Heart right ventricle (tissue), 16 donors: Measurements from ENCODE around the gene OSBPL1A. TPM values are rescaled to one million over a fixed set of nuclear protein-coding genes. Genes with fewer than 3 reads are reported as not detected.

Experiments
- ATAC-seq, 8 donors: fragments of 200-7000 bp; cut with Tn5 transposase; one replicate each; pipeline ENCODE4 v1.9.1; 2020; ENCODE audit warnings: mild to moderate bottlenecking in 8 of 8, moderate library complexity in 8 of 8, moderate number of reproducible peaks in 1 of 8
- DNase-seq, 2 donors: peaks; one replicate each; pipeline ENCODE4 v3.0.0-alpha.2; 2020
- H3K27ac ChIP-seq, 10 donors: fragments of 200-600 bp; sonication (generic) in 2 of 10; one replicate each; pipeline versions ENCODE4 v1.5.0 to v1.8.0; 2020 to 2022; ENCODE audit warnings: mild to moderate bottlenecking in 3 of 10
- H3K27me3 ChIP-seq, 7 donors: fragments of 200-600 bp; one replicate each; pipeline ENCODE4 v1.8.0; 2021 to 2022; ENCODE audit warnings: mild to moderate bottlenecking in 2 of 7
- H3K36me3 ChIP-seq, 9 donors: fragments of 200-600 bp; sonication (generic) in 1 of 9; one replicate each; pipeline versions ENCODE4 v1.5.0 to v1.8.0; 2020 to 2022; ENCODE audit warnings: mild to moderate bottlenecking in 2 of 9
- H3K4me1 ChIP-seq, 9 donors: fragments of 200-600 bp; sonication (generic) in 1 of 9; one replicate each; pipeline versions ENCODE4 v1.5.0 to v1.8.0; 2020 to 2022; ENCODE audit warnings: mild to moderate bottlenecking in 4 of 9
- H3K4me3 ChIP-seq, 10 donors: fragments of 200-600 bp; sonication (generic) in 2 of 10; one replicate each; pipeline versions ENCODE4 v1.5.0 to v1.8.0; 2020 to 2022; ENCODE audit warnings: mild to moderate bottlenecking in 7 of 10, moderate library complexity in 2 of 10
- H3K9me3 ChIP-seq, 11 donors: fragments of 200-600 bp in 10 of 11; sonication (generic) in 2 of 11; one replicate each; pipeline versions ENCODE4 v1.5.0 to v1.8.0; 2013 to 2022; ENCODE audit warnings: mild to moderate bottlenecking in 2 of 11, control low read depth in 1 of 11, moderate library complexity in 1 of 11
- CTCF ChIP-seq, 9 donors: fragments of 200-600 bp; sonication (generic) in 2 of 9; IDR thresholded peaks; one replicate each; pipeline versions ENCODE4 v1.5.0 to v1.8.0; 2021 to 2022; ENCODE audit warnings: antibody characterized with exemption in 9 of 9, mild to moderate bottlenecking in 5 of 9, moderate library complexity in 1 of 9
- WGBS, 2 donors: extraction: QIAGEN DNeasy Blood & Tissue Kit; methylation state at CpG; one replicate each; pipeline ENCODE4 v1.1.7; 2013; ENCODE audit warnings: inconsistent platforms in 1 of 2; 5-methylcytosine and 5-hydroxymethylcytosine counted together
- intact Hi-C, 10 donors: fragments of 100-400 bp; cut with DNase I; formaldehyde crosslinking; loops; one replicate each; pipeline versions ENCODE4 v1.11.1 to v1.14.2; 2022
- polyA plus RNA-seq, 2 donors: library from polyadenylated mRNA; stranded (reverse); fragments of 200-250 nt; gene quantifications; one replicate each; pipeline ENCODE4 v1.2.3, GENCODE V29; 2013
- total RNA-seq, 10 donors: library from RNA; stranded (reverse); fragmentation: NEBNext Ultra II Directional in 3 of 10; extraction: Animal tissue kit (Norgen Biotek cat#: 25700) in 3 of 10; gene quantifications; one replicate each; pipeline versions ENCODE4 v1.2.1 to v1.2.4, GENCODE V29; 2021 to 2023
- donor health status: Arrhythmogenic right ventricular cardiomyopathy.
- donor health status: ischemic (EF 13 %, LVEDD 7.1; RV severe dilation, severe dysfunction).
- donor health status: healthy with polysubstance abuse.
- donor health status: DM: no; HTN: yes; CAD: no.
- donor health status: DM: no; HTN: no; CAD: no.
- donor health status: ischemic (EF 25% LVEDD 6.9; RV normal size, moderate dysfunction).
- donor health status: ischemic (EF 25% LVEDD 5.7; RV mildly dilated, moderate dysfunction).
- donor health status: healthy.
- donor health status: DM: yes; HTN: yes; CAD: no.
- donor health status: Ischemic cardiomyopathy.
- donor health status: ischemic (EF 35%, LVEDD 5.7; RV mildly dilated, moderate dysfunction).
- donor health status: nonischemic (EF 11% LVEDD 7.7; RV severe dilation, severe dysfunction).
- donor health status: DM: yes; HTN: yes; CAD: no.
- donor health status: PGD.
- donor health status: ischemic (EF 29% LVEDD 5.4; RV normal size, mild dysfunction).
- donor health status: nonischemic (EF 23%, LVEDD 6.1; RV moderate dilation, normal function).

The OSBPL1A gene
- total and polyA plus RNA-seq, 12 donors, result 26.5 to 85.6 (median 61.0) TPM

GRCh38 chr18:24190590-24190989 is 207.0 kb downstream of the OSBPL1A start:
- intact Hi-C loops, result loop anchor here in 1 of 10 donors (5.0 kb wide), 1 partner anchor 82 kb away; no protein-coding TSS in a partner anchor
- WGBS, 2 donors, result 44 to 50% methylated on average over 2 of the region's 2 CpGs
- no peak for TF ChIP-seq CTCF (IDR thresholded peaks at IDR 0.05)
- Histone ChIP-seq H3K27me3 (no peaks in the 10 kb centered on the region), H3K36me3 (peaks cover 0 to 30% (median 0%) of the 10 kb centered on the region in 9 donors), H3K9me3 (no peaks in the 10 kb centered on the region), H3K27ac (no peak overlapping the region), H3K4me1 (peaks cover 0 to 33% (median 25%) of the 10 kb centered on the region in 9 donors), H3K4me3 (no peak overlapping the region)
- DNase-seq, result no peak
- ATAC-seq, result no peak

DNA sequence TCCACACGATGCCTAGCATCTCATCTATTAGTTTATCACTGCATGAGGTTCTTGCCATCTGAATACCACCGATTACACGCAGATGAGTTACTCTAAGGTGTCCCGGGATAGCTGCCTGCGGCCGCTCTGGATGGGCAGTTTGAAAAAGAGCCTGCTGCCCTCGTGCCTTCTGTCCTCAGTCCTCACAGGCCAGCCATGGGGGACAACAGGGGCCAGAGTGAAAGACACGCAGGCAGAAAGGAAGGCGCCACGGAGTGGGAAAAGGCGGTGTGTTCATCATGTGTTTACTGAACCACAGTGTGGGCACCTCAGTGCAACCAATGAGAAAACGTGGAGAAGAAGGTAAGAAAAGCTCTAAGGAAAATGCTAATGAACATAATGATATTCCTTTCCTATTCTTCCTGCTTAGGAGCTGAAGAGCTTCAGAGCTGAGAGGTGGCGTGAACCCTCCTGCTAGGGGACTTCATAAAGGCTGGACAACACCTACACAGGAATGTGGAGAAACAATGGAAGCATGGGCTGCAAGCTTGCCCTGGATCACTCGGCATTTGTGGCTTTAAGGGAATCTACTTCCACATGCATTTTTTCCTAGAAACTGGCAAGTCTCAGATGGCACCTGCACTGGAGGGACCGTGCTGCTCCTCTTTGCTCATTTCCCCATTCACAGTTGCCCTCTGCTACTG is 207.8 kb downstream of the OSBPL1A start:
- intact Hi-C loops, result loop anchor here in 3 of 10 donors (5.0 to 10.0 kb wide), 4 partner anchors 75 to 225 kb away; no protein-coding TSS in a partner anchor
- 94 to 96% methylated on average over 15 of the region's 15 CpGs for WGBS, 2 donors
- Histone ChIP-seq H3K4me1 (peaks cover 0 to 33% (median 25%) of the 10 kb centered on the region in 9 donors), H3K4me3 (no peak overlapping the region), H3K36me3 (peaks cover 0 to 27% (median 0%) of the 10 kb centered on the region in 9 donors), H3K9me3 (no peaks in the 10 kb centered on the region), H3K27me3 (no peaks in the 10 kb centered on the region), H3K27ac (no peak overlapping the region)
- no peak for DNase-seq
- ATAC-seq, result peak in 4 of 8 donors; percentile 6 to 21 (median 14)
- TF ChIP-seq CTCF (IDR thresholded peaks at IDR 0.05), result no peak

- WGBS, 2 donors, result 62% methylated on average over 6 of the region's 6 CpGs
- intact Hi-C loops, result loop anchor here in 2 of 10 donors (10.0 kb wide), 3 partner anchors 76 to 226 kb away; no protein-coding TSS in a partner anchor
- no peak overlapping the region for H3K27ac ChIP-seq
- DNase-seq (no peak), ATAC-seq (peak in 6 of 8 donors; percentile 24 to 58 (median 46))
- no peaks in the 10 kb centered on the region for H3K9me3 ChIP-seq
- peaks cover 0 to 19% (median 0%) of the 10 kb centered on the region in 9 donors for H3K36me3 ChIP-seq
- H3K4me1 ChIP-seq, result peaks cover 0 to 33% (median 25%) of the 10 kb centered on the region in 9 donors
- no peaks in the 10 kb centered on the region for H3K27me3 ChIP-seq
- no peak overlapping the region for H3K4me3 ChIP-seq
- no peak for TF ChIP-seq CTCF (IDR thresholded peaks at IDR 0.05)
These were observed 208.6 kb downstream of the OSBPL1A start for GRCh38 chr18:24189007-24189528.

DNA sequence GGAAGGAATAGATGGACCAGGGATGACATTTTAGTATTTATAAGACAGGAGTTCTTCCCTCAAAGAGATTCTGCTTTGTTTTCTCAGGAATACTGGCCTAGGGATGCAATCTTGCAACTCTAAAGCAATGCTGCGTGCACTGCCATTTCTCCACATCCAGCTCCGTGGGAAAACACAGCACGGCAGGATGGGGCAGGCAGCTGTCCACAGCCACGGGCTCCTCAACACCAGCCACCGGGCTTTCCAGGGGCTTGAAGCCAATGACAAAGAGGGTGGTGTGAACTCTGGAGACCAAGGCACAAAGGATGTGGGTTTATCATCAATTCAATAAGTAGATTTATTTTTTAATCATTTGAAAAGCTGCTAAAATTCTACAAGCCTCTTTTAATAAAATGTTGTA is 209.5 kb downstream of the OSBPL1A start:
- Histone ChIP-seq H3K4me3 (no peak overlapping the region), H3K27ac (no peak overlapping the region), H3K9me3 (no peaks in the 10 kb centered on the region), H3K4me1 (peaks cover 0 to 33% (median 25%) of the 10 kb centered on the region in 9 donors), H3K36me3 (peaks cover 0 to 16% (median 0%) of the 10 kb centered on the region in 9 donors), H3K27me3 (no peaks in the 10 kb centered on the region)
- no peak for DNase-seq
- peak in 1 of 8 donors; percentile 52 for ATAC-seq
- no peak for TF ChIP-seq CTCF (IDR thresholded peaks at IDR 0.05)
- intact Hi-C loops, result loop anchor here in 2 of 10 donors (10.0 kb wide), 3 partner anchors 77 to 227 kb away; no protein-coding TSS in a partner anchor
- WGBS, 2 donors, result 71 to 78% methylated on average over 5 of the region's 5 CpGs
